Measurements from ENCODE around the gene PSTPIP1.

The PSTPIP1 gene

GRCh38 chr15:77039848-77040247, 44.9 kb downstream of the PSTPIP1 start:
- TF ChIP-seq ZFP3 (CRISPR knock-in tag; IDR thresholded peaks at IDR 0.05) (no peak), TOX (CRISPR knock-in tag; IDR thresholded peaks at IDR 0.05; ENCODE audit: borderline replicate concordance) (no peak), ARNTL (CRISPR knock-in tag; IDR thresholded peaks at IDR 0.05; ENCODE audit: borderline replicate concordance, low read depth) (no peak)
- TF ChIP-seq, protein P1, sequence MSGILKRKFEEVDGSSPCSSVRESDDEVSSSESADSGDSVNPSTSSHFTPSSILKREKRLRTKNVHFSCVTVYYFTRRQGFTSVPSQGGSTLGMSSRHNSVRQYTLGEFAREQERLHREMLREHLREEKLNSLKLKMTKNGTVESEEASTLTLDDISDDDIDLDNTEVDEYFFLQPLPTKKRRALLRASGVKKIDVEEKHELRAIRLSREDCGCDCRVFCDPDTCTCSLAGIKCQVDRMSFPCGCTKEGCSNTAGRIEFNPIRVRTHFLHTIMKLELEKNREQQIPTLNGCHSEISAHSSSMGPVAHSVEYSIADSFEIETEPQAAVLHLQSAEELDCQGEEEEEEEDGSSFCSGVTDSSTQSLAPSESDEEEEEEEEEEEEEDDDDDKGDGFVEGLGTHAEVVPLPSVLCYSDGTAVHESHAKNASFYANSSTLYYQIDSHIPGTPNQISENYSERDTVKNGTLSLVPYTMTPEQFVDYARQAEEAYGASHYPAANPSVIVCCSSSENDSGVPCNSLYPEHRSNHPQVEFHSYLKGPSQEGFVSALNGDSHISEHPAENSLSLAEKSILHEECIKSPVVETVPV (CRISPR knock-in tag; IDR thresholded peaks at IDR 0.05) = no peak
- ATAC-seq = no peak

- no peak for ATAC-seq
Observed at GRCh38 chr15:77040673-77041072, 45.7 kb downstream of the PSTPIP1 start.

GRCh38 chr15:77042245-77042919, 47.5 kb downstream of the PSTPIP1 start:
- TF ChIP-seq, protein P1 (CRISPR knock-in tag; IDR thresholded peaks at IDR 0.05) = no peak
- no peak for TF ChIP-seq ZFP30 (CRISPR knock-in tag; IDR thresholded peaks at IDR 0.05)
- TF ChIP-seq PATZ1 (CRISPR knock-in tag; IDR thresholded peaks at IDR 0.05; ENCODE audit: borderline replicate concordance) = no peak
- TF ChIP-seq POU6F1 (CRISPR knock-in tag; IDR thresholded peaks at IDR 0.05; ENCODE audit: borderline replicate concordance, low read depth) = no peak
- no peak for TF ChIP-seq PPARA (CRISPR knock-in tag; IDR thresholded peaks at IDR 0.05; ENCODE audit: borderline replicate concordance)
- TF ChIP-seq ISL1 (CRISPR knock-in tag; IDR thresholded peaks at IDR 0.05) = no peak
- TF ChIP-seq CSDC2 (CRISPR knock-in tag; IDR thresholded peaks at IDR 0.05) = no peak
- TF ChIP-seq ZNF565 (CRISPR knock-in tag; conservative IDR thresholded peaks at IDR 0.05; ENCODE audit: low read depth) = no peak
- no peak for TF ChIP-seq ZNF8 (CRISPR knock-in tag; IDR thresholded peaks at IDR 0.05)
- no peak for TF ChIP-seq TCF4 (CRISPR knock-in tag; IDR thresholded peaks at IDR 0.05; ENCODE audit: borderline replicate concordance)
- TF ChIP-seq, protein P2, sequence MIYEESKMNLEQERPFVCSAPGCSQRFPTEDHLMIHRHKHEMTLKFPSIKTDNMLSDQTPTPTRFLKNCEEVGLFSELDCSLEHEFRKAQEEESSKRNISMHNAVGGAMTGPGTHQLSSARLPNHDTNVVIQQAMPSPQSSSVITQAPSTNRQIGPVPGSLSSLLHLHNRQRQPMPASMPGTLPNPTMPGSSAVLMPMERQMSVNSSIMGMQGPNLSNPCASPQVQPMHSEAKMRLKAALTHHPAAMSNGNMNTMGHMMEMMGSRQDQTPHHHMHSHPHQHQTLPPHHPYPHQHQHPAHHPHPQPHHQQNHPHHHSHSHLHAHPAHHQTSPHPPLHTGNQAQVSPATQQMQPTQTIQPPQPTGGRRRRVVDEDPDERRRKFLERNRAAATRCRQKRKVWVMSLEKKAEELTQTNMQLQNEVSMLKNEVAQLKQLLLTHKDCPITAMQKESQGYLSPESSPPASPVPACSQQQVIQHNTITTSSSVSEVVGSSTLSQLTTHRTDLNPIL (CRISPR knock-in tag; IDR thresholded peaks at IDR 0.05; ENCODE audit: low read depth) = no peak
- TF ChIP-seq TOX (CRISPR knock-in tag; IDR thresholded peaks at IDR 0.05; ENCODE audit: borderline replicate concordance) = no peak
- no peak for ATAC-seq

More at GRCh38 chr15:77040673-77041072, 45.7 kb downstream of the PSTPIP1 start:
- no peak for TF ChIP-seq ZFP3 (CRISPR knock-in tag; IDR thresholded peaks at IDR 0.05)
- TF ChIP-seq PPARA (CRISPR knock-in tag; IDR thresholded peaks at IDR 0.05; ENCODE audit: borderline replicate concordance) = no peak
- TF ChIP-seq, protein P2 (CRISPR knock-in tag; IDR thresholded peaks at IDR 0.05; ENCODE audit: low read depth) = no peak
- no peak for TF ChIP-seq CSDC2 (CRISPR knock-in tag; IDR thresholded peaks at IDR 0.05)
- TF ChIP-seq ZNF565 (CRISPR knock-in tag; conservative IDR thresholded peaks at IDR 0.05; ENCODE audit: low read depth) = no peak
- TF ChIP-seq PATZ1 (CRISPR knock-in tag; IDR thresholded peaks at IDR 0.05; ENCODE audit: borderline replicate concordance) = no peak
- no peak for TF ChIP-seq TCF4 (CRISPR knock-in tag; IDR thresholded peaks at IDR 0.05; ENCODE audit: borderline replicate concordance)
- TF ChIP-seq SNAI2 (CRISPR knock-in tag; IDR thresholded peaks at IDR 0.05) = no peak
- no peak for TF ChIP-seq ESRRG (CRISPR knock-in tag; IDR thresholded peaks at IDR 0.05)
- no peak for TF ChIP-seq ISL1 (CRISPR knock-in tag; IDR thresholded peaks at IDR 0.05)

Data from SK-N-SH treated with all-trans-retinoic acid at 6 μM for 48 hours (cell line).